Stomach smooth muscle (tissue), 2 donors: Measurements from ENCODE around the gene ARHGAP26.
A peak's percentile ranks its signal among the peaks of the same experiment; 100 is the strongest.
"Not testable (repeated sequence)": the region's sequence is repeated elsewhere in the genome, so short reads cannot be mapped to it uniquely, and the experiment has no call there.

Source experiments
- H3K27ac ChIP-seq: one replicate; pipeline ENCODE4 v1.7.0; 2013; ENCODE audit warnings: mild to moderate bottlenecking, low read length, inconsistent platforms
- H3K27me3 ChIP-seq, 2 donors: one replicate each; pipeline ENCODE4 v1.7.0; 2013; ENCODE audit warnings: low read length in 2 of 2; ENCODE audit not compliant: insufficient read depth in 2 of 2, control insufficient read depth in 1 of 2
- H3K36me3 ChIP-seq, 2 donors: one replicate each; pipeline ENCODE4 v1.7.0; 2013; ENCODE audit warnings: low read length in 2 of 2; ENCODE audit not compliant: control insufficient read depth in 2 of 2, insufficient read depth in 2 of 2
- H3K4me1 ChIP-seq: one replicate; pipeline ENCODE4 v1.7.0; 2013; ENCODE audit warnings: low read length; ENCODE audit not compliant: control insufficient read depth, insufficient read depth
- H3K4me3 ChIP-seq, 2 donors: one replicate each; pipeline ENCODE4 v1.7.0; 2013; ENCODE audit warnings: low read length in 2 of 2
- H3K9ac ChIP-seq, 2 donors: one replicate each; pipeline ENCODE4 v1.7.0; 2013; ENCODE audit warnings: low read length in 2 of 2, mild to moderate bottlenecking in 1 of 2
- H3K9me3 ChIP-seq, 2 donors: one replicate each; pipeline ENCODE4 v1.7.0; 2013; ENCODE audit warnings: low read length in 2 of 2; ENCODE audit not compliant: control insufficient read depth in 2 of 2
- donor health status: healthy.
- donor health status: Pancreatic carcinoma.

Gene ARHGAP26

DNA sequence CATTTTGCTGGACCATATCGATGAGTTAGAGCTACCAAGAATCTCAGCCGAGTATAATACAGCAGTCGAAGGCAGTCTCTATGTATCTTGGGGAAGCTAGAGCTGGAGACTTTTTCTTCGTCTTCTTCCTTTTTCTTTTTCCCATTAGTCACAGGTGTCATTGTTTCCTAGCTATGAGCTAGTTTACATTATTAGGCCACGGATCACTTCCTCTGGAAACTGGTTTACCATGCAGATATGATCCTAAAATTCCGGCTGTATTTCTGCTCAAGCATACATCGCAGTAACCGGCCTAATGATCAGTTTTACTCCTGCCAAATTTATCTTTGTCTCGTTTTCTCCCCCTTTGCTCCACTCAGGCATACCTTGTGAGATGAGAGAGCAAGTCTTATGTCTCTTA lies 312.8 kb downstream of the ARHGAP26 start:
- H3K27ac ChIP-seq, result no peak overlapping the region
- H3K9ac ChIP-seq, result no peak overlapping the region
- H3K9me3 ChIP-seq, result no peaks in the 10 kb centered on the region
- H3K36me3 ChIP-seq, result no peaks in the 10 kb centered on the region
- no peaks in the 10 kb centered on the region for H3K27me3 ChIP-seq
- peaks cover 5% of the 10 kb centered on the region for H3K4me1 ChIP-seq
- H3K4me3 ChIP-seq, result no peak overlapping the region

DNA sequence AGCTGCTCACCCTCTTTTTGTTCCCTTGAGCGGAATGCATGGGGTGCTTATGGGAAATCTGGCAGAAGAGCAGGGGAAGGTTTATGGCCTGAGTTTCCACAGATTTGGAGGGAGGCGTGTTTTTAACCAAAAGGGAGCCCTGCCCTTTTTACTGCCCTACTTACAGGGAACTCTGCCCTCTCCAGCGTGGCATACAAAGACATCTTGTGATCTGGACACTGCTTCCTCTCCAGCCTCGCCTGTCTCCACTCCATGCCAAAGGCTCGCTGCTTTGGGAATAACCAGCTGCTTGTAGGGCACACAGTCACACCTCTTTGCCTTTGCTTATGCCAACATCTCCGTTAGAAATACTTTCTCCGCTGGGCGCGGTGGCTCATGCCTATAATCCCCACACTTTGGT lies 314.2 kb downstream of the ARHGAP26 start:
- H3K4me3 ChIP-seq, result no peak overlapping the region
- H3K9ac ChIP-seq, result no peak overlapping the region
- H3K9me3 ChIP-seq, result no peaks in the 10 kb centered on the region
- H3K4me1 ChIP-seq, result peaks cover 3% of the 10 kb centered on the region
- no peaks in the 10 kb centered on the region for H3K27me3 ChIP-seq
- H3K27ac ChIP-seq, result no peak overlapping the region
- H3K36me3 ChIP-seq, result no peaks in the 10 kb centered on the region

DNA sequence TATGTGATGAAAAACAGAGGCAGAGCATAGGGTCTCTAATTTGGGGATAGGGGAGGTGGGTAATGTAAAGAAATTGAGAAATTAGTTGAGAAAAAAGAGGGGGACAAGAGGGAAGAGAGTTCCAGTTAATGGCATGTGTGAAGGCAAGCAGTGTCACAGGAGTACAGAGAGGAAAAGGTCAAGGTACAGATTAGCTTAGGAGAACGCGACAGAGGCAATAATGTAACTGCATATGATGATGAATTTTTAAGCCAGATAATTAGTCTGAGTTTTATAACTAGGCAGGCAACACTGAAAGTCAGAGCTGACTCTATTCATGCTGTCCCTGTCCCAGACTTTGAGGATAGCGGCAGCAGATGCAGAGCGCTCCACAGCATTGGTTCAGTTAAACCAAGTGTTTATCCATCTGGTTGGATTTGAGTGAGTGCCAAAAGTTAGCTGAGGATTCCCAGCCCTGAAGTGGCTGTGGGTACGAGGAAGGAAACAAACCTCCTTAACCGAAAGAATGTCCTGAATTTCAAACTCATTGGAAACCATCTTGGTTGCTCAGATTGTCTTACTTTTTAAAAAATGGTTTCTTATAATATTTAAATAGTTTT lies 315.2 kb downstream of the ARHGAP26 start:
- Histone ChIP-seq H3K9ac (no peak overlapping the region), H3K36me3 (no peaks in the 10 kb centered on the region), H3K27ac (no peak overlapping the region), H3K4me3 (no peak overlapping the region), H3K9me3 (no peaks in the 10 kb centered on the region), H3K4me1 (peaks cover 3% of the 10 kb centered on the region), H3K27me3 (no peaks in the 10 kb centered on the region)

DNA sequence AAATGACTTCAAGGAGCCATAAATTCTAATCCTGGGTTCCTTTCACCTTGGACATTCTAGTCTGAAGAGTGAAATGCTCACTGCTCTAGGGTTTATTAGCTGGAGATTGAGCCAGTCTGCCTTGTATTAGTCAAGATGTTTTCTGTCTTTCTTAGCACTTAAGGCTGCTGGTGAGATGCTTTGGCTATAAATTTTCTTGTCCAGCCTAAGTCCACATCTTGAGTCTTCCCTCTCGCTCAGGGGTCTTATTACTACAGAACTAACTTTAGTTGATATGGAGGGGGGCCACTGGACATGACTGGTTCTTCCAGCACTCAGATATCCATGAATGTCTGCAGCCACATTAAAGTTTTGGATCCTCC lies 316.4 kb downstream of the ARHGAP26 start:
- Histone ChIP-seq H3K27ac (no peak overlapping the region), H3K9me3 (no peaks in the 10 kb centered on the region), H3K27me3 (no peaks in the 10 kb centered on the region), H3K4me1 (peaks cover 3% of the 10 kb centered on the region), H3K9ac (no peak overlapping the region), H3K36me3 (no peaks in the 10 kb centered on the region), H3K4me3 (no peak overlapping the region)

DNA sequence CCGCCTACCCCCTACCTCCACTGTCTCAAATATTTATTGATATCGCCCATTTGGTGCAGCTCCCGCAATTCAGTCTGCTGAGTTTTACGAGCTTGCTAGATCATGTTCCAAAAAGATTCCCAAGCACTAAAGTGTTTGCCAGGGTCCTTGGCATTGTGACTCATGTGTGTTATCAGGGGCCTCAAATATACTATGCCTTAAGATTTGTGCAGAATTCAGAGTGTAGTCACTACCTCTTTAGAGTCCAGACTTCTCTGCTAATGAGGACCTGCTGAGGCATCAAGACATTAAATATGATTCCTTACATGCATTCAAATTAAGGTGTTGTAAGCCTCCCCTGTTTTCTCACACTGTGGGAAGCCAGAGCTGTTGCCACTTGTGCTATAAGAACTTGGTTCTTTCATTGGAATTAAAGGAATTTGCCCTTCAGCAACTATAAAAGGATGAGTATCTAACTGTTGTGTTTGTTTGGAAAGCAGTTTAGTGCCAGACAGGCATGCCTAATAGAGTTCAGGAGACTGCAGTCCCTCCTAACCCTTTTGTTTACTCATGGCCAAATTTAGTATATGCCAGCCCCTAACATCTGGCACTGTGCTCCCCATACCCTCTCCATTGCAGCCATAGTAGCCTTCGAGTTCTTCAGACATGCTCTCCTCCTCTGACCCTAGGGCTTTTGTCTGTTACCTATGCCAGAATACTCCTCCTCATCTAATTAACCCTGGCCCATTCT lies 316.9 kb downstream of the ARHGAP26 start:
- Histone ChIP-seq H3K9me3 (no peaks in the 10 kb centered on the region), H3K9ac (no peak overlapping the region), H3K4me1 (peaks cover 3% of the 10 kb centered on the region), H3K27me3 (no peaks in the 10 kb centered on the region), H3K36me3 (no peaks in the 10 kb centered on the region), H3K4me3 (no peak overlapping the region), H3K27ac (no peak overlapping the region)

DNA sequence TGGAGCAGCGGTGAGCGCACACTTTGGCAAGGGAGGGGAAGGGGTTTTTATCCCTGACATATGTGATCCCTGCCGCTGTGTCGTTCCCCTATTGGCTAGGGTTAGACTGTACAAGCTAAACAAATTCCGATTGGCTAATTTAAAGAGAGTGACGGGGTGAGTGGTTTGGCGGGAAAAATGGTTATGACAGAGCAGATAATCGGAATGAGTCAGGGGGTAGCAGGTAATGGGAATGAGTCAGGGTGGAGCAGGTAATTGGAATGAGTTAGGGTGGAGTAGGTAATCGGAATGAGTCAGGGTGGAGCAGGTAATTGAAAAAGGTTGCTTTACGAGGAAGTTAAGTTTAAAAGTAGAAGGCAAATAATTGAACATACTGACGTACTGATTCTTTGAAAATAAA lies 318.5 kb downstream of the ARHGAP26 start:
- not testable (repeated sequence) for H3K4me1 ChIP-seq, H3K4me3 ChIP-seq, H3K27ac ChIP-seq, H3K27me3 ChIP-seq, H3K36me3 ChIP-seq, H3K9me3 ChIP-seq, H3K9ac ChIP-seq

DNA sequence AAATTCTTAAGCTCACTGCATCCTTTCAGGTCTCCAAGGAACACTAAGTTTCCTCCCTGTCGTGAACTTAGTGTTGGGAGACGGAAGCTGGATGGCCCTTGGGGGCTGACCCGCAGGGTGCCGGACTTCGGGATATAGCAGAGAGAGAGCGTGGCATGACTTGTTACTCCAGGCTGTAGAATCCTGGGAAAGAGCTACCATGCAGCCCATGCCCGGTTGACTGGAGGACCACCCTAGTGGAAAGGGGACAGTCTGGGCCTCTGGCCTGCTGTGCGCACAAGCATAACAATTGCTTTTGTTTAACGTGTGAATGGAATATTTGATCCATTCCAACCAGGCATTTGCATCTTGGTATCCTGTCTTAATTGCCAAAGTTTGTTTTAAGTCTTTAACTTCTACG lies 319.9 kb downstream of the ARHGAP26 start:
- H3K27ac ChIP-seq, H3K9ac ChIP-seq, H3K4me3 ChIP-seq, H3K4me1 ChIP-seq, H3K9me3 ChIP-seq, H3K36me3 ChIP-seq, H3K27me3 ChIP-seq: not testable (repeated sequence)

DNA sequence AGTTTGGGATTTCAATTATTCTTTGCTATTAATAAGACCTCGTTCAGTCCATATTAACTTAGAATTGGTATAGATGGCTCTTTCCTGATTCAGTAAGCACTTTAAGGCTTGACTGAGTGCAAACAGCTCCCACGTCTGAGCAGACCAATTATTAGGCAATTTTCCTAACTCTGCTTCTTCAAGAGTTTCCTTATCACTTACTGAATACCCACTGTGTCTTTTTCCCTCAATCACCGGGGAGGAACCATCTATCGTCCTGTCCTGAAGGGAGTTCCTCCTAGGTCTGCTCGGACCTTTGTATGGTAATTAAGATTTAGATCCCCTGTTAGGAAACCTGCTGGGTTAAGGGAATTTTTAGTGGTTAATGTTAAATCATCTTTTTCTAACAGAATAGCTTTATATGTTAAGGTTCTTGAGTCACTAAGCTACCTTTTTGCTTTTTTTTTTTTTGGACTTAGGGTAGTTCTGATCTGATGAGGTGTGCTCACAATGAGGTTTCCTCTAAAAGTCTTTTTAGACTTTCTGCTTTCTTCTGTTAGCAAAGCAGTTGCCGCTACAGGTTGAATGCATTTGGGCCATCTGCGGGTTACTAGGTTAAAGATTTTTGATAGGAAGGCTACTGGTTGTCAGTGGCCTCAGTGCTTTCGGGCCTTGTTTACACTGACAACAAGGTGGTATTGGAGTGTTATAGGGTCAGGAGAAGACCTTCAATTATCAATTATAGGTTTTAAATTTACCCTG lies 322.7 kb downstream of the ARHGAP26 start:
- not testable (repeated sequence) for H3K27ac ChIP-seq, H3K9me3 ChIP-seq, H3K4me1 ChIP-seq, H3K9ac ChIP-seq, H3K4me3 ChIP-seq, H3K27me3 ChIP-seq, H3K36me3 ChIP-seq

DNA sequence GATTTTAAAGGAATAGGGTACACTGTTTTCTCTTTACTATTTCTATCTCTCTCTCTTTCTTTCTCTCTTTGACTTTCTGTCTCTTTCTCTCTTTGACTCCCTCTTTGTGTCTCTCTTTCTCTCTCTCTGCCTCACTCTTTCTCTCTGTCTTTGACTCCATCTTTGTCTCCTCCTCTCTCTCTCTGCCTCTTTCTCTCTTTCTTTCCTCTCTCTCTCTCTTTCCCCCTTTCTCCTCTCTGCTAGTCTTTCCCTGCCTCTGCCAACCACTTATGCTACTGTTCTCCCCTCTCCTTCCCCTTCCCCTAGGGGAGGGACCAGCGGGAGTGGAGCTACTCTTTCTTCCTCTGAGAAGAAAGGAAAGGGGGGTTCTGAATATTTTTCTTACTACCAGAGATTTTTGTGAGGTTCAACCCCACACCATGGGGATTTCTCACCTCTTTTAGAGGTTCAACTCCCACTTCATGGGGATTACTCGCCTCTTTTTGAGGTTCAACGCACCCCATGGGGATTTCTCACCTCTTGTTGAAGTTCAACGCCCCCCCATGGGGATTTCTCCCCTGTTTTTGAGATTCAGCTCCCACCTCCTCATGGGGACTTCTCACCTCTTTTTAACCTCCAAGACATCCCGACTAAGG lies 323.4 kb downstream of the ARHGAP26 start:
- Histone ChIP-seq H3K9ac (peak overlapping the region; percentile 51 to 58), H3K4me1 (no peaks in the 10 kb centered on the region), H3K4me3 (peak overlapping the region; percentile 72 to 73), H3K27me3 (no peaks in the 10 kb centered on the region), H3K9me3 (no peaks in the 10 kb centered on the region), H3K36me3 (no peaks in the 10 kb centered on the region), H3K27ac (no peak overlapping the region)

DNA sequence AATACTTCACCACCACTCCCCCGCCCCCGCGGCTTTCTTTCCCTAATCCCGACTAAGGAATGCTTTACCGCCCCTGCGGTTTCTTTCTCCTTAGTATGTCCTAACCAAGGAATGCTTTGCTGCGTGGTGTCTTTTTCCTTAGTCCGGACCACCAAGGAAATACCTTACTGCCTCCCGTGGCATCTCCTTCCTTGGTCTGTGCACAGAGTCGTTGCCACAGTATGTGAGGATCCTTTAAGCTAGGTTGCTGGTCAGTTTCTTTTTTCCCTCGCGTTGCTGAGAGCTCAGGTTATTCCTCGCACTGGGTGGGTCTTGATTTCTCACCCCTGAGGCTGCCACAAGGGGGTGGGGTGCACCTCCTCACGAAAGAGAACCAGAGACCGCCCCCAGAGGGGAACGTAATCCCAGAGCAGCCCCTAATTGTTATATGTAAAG lies 323.9 kb downstream of the ARHGAP26 start:
- Histone ChIP-seq H3K9ac (peak overlapping the region; percentile 51 to 58), H3K4me3 (peak overlapping the region; percentile 72 to 73), H3K27me3 (no peaks in the 10 kb centered on the region), H3K9me3 (no peaks in the 10 kb centered on the region), H3K36me3 (no peaks in the 10 kb centered on the region), H3K27ac (no peak overlapping the region), H3K4me1 (no peaks in the 10 kb centered on the region)
